Loucy (cell line): ENCODE data around the gene FRAS1.

Source experiments
- H2AFZ ChIP-seq: fragments of 200-600 bp; sonication (generic); 2 replicates; pipeline ENCODE4 v1.6.0; 2016; ENCODE audit warnings: antibody characterized with exemption, mild to moderate bottlenecking, low read length, moderate library complexity
- H3F3A ChIP-seq: fragments of 200-600 bp; 2 replicates; pipeline ENCODE4 v1.6.0; 2016; ENCODE audit warnings: antibody characterized with exemption, low read depth, mild to moderate bottlenecking
- H3K27me3 ChIP-seq: fragments of 200-600 bp; sonication (generic); 2 replicates; pipeline ENCODE4 v1.6.1; 2014; ENCODE audit warnings: low read length, mild to moderate bottlenecking; ENCODE audit not compliant: insufficient read depth, poor library complexity, severe bottlenecking
- H3K36me3 ChIP-seq: fragments of 200-600 bp; sonication (generic); 2 replicates; pipeline ENCODE4 v1.6.1; 2016; ENCODE audit warnings: low read length; ENCODE audit not compliant: insufficient read depth
- H3K4me1 ChIP-seq: fragments of 200-600 bp; sonication (generic); 2 replicates; pipeline ENCODE4 v1.5.1; 2014; ENCODE audit warnings: low read length, mild to moderate bottlenecking; ENCODE audit not compliant: insufficient read depth, poor library complexity, severe bottlenecking
- H3K4me2 ChIP-seq: fragments of 200-600 bp; sonication (generic); 2 replicates; pipeline ENCODE4 v1.6.0; 2014; ENCODE audit warnings: antibody characterized with exemption, low read length, low read depth, mild to moderate bottlenecking; ENCODE audit not compliant: poor library complexity, severe bottlenecking
- H3K4me3 ChIP-seq: fragments of 200-600 bp; sonication (generic); 2 replicates; pipeline ENCODE4 v1.5.1; 2014; ENCODE audit warnings: low read length, mild to moderate bottlenecking, mixed read lengths; ENCODE audit not compliant: poor library complexity, severe bottlenecking
- H3K79me2 ChIP-seq: fragments of 200-600 bp; sonication (generic); 2 replicates; pipeline ENCODE4 v1.6.1; 2014; ENCODE audit warnings: low read length; ENCODE audit not compliant: insufficient read depth
- H3K9ac ChIP-seq: fragments of 200-600 bp; sonication (generic); 2 replicates; pipeline ENCODE4 v1.6.0; 2014; ENCODE audit warnings: mild to moderate bottlenecking, low read depth, low read length, moderate library complexity; ENCODE audit not compliant: poor library complexity, severe bottlenecking
- H3K9me2 ChIP-seq: fragments of 200-600 bp; sonication (generic); replicated peaks from 2 replicates; pipeline ENCODE4 v1.6.1; 2016; ENCODE audit warnings: low read depth, low read length, mixed read lengths
- H3K9me3 ChIP-seq: fragments of 200-600 bp; sonication (generic); 2 replicates; pipeline ENCODE4 v1.6.1; 2014; ENCODE audit warnings: mild to moderate bottlenecking, antibody characterized with exemption, low read length, low read depth; ENCODE audit not compliant: insufficient read depth
- H4K20me1 ChIP-seq: fragments of 200-600 bp; sonication (generic); 2 replicates; pipeline ENCODE4 v1.6.0; 2014; ENCODE audit warnings: antibody characterized with exemption, low read length, mild to moderate bottlenecking; ENCODE audit not compliant: insufficient read depth, poor library complexity, severe bottlenecking
- EZH2phosphoT487 ChIP-seq: fragments of 200-600 bp; IDR thresholded peaks from 2 replicates; pipeline ENCODE4 v1.6.1; 2018; ENCODE audit warnings: antibody characterized with exemption, mild to moderate bottlenecking, moderate library complexity, borderline replicate concordance
- TF ChIP-seq, protein P1 (sequence below): fragments of 200-600 bp; sonication (generic); conservative IDR thresholded peaks from 2 replicates; pipeline ENCODE4 v1.5.1; 2014; ENCODE audit warnings: mild to moderate bottlenecking, antibody characterized with exemption, low read length

FRAS1 gene

GRCh38 chr4:78480286-78480685, 423.2 kb downstream of the FRAS1 start:
- H3K4me2 ChIP-seq: no peak overlapping the region
- no peak for TF ChIP-seq EZH2phosphoT487
- TF ChIP-seq, protein P1, sequence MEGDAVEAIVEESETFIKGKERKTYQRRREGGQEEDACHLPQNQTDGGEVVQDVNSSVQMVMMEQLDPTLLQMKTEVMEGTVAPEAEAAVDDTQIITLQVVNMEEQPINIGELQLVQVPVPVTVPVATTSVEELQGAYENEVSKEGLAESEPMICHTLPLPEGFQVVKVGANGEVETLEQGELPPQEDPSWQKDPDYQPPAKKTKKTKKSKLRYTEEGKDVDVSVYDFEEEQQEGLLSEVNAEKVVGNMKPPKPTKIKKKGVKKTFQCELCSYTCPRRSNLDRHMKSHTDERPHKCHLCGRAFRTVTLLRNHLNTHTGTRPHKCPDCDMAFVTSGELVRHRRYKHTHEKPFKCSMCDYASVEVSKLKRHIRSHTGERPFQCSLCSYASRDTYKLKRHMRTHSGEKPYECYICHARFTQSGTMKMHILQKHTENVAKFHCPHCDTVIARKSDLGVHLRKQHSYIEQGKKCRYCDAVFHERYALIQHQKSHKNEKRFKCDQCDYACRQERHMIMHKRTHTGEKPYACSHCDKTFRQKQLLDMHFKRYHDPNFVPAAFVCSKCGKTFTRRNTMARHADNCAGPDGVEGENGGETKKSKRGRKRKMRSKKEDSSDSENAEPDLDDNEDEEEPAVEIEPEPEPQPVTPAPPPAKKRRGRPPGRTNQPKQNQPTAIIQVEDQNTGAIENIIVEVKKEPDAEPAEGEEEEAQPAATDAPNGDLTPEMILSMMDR: no peak
- no peaks in the 10 kb centered on the region for H3K9me2 ChIP-seq
- no peaks in the 10 kb centered on the region for H3F3A ChIP-seq
- no peaks in the 10 kb centered on the region for H4K20me1 ChIP-seq
- H3K27me3 ChIP-seq: no peaks in the 10 kb centered on the region
- no peaks in the 10 kb centered on the region for H3K9me3 ChIP-seq
- H3K9ac ChIP-seq: no peak overlapping the region
- H3K4me3 ChIP-seq: no peak overlapping the region
- no peaks in the 10 kb centered on the region for H3K36me3 ChIP-seq
- H3K79me2 ChIP-seq: no peaks in the 10 kb centered on the region
- no peak overlapping the region for H2AFZ ChIP-seq
- H3K4me1 ChIP-seq: peaks cover 41% of the 10 kb centered on the region

- Histone ChIP-seq H3K9me3 (no peaks in the 10 kb centered on the region), H4K20me1 (no peaks in the 10 kb centered on the region), H3K36me3 (no peaks in the 10 kb centered on the region), H3K79me2 (no peaks in the 10 kb centered on the region), H3K4me2 (no peak overlapping the region), H2AFZ (no peak overlapping the region), H3K9me2 (no peaks in the 10 kb centered on the region), H3K4me1 (peaks cover 43% of the 10 kb centered on the region), H3K27me3 (no peaks in the 10 kb centered on the region), H3F3A (no peaks in the 10 kb centered on the region), H3K4me3 (no peak overlapping the region), H3K9ac (no peak overlapping the region)
- TF ChIP-seq, protein P1: no peak
- no peak for TF ChIP-seq EZH2phosphoT487
Measured at GRCh38 chr4:78481180-78481579, 424.1 kb downstream of the FRAS1 start.

- no peaks in the 10 kb centered on the region for H3K79me2 ChIP-seq
- H3K4me3 ChIP-seq: no peak overlapping the region
- no peak overlapping the region for H2AFZ ChIP-seq
- H3K36me3 ChIP-seq: no peaks in the 10 kb centered on the region
- H3K4me1 ChIP-seq: peaks cover 43% of the 10 kb centered on the region
- H4K20me1 ChIP-seq: no peaks in the 10 kb centered on the region
- TF ChIP-seq EZH2phosphoT487: no peak
- TF ChIP-seq, protein P1: no peak
- H3K27me3 ChIP-seq: no peaks in the 10 kb centered on the region
- no peaks in the 10 kb centered on the region for H3K9me2 ChIP-seq
- no peak overlapping the region for H3K4me2 ChIP-seq
- no peak overlapping the region for H3K9ac ChIP-seq
- H3K9me3 ChIP-seq: no peaks in the 10 kb centered on the region
- no peaks in the 10 kb centered on the region for H3F3A ChIP-seq
Measured at GRCh38 chr4:78482281-78482680, 425.2 kb downstream of the FRAS1 start.
